GM19455 (cell line): ENCODE data around the gene ACBD6.

Experiments used
- ATAC-seq: cut with Tn5 transposase; IDR thresholded peaks from one replicate; pipeline ENCODE4 v1.9.1; 2021; ENCODE audit not compliant: unreplicated experiment

ACBD6 gene

DNA sequence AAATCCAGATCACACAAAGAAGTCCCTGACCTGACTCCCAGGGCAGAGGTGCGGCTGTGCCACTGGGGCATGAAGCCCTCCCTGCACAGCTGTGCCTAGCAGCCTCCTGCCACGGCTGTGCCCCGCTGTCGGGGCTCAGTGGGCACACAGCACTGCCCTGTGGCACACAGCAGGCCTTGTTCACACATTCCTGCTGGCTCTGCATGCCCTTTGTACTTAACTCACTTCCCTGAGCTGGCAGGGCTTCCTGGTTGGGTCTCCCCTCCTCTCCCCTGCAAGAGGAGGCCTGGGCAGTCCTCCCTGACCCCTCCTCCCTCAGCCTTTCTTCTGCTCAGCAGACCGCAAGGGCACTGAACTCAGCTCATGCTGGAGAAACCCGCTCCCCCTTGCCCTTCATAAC is 257.5 kb downstream of the ACBD6 start:
- ATAC-seq, result no peak

DNA sequence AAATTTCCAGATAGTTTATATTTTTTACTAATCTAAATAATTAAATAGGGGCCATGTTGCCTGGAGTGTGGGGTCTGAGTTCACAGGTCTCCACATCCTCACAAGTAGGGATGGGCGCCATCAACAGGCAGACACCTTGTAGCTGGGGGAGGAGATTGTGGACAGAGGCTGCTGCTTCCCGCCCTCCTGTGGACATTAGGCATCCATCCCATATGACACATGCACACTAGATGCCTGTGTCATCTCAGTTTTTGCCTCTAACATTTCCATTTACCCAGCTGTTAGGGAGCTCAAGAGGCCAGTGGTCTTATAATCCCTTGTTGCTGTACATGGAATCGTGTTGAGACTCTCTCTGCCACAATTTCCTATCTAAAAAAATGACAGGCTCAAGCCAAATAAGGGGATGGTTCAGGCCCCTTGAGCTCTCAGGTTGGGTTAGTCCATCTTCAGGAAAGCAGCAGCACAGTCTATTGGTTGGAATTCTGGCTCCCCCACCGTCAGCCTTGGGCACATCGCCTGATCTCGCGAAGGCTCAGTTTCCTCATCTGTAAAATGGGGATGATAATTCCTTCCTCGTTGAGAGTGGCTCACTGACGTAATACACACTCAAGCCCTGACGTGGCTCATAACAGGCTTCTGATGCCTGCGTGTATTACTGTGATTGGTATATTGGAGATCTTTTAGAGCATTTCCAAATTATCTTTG is 258.7 kb downstream of the ACBD6 start:
- no peak for ATAC-seq

DNA sequence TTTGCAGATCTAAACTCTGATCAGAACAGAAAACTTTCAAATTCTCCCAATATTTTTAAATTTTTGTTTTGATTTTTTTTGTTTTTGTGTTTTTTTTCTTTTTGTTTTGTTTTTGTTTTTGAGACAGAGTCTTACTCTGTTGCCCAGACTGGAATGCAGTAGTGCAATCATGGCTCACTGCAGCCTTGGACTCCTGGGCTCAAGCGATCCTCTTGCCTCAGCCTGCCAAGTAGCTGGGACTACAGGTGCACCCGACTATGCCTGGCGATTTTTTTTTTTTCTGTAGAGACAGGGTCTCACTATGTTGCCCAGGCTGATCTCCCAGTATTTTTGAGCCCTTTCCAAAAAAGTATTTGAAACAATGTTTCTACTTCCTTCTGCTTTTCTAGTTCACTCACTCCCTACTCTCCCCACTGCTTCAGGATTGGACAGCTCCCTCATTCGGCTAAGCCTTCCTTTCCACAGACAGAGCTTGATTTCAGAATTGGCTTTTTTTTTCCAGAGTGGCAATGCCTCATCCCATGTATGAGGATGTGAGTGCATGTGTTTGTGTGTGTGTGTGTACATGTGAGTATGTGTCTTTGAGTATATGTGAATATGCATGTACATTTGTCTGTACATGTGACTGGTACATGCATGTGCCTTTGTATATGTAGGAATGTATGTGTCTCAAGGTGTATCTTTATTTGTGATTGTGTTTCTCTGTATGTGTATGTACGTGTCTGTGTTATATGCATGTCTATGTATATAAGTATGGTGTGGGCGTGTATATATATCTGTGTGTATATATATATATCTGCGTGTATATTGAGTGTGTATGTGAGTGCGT is 260.4 kb downstream of the ACBD6 start:
- no peak for ATAC-seq

DNA sequence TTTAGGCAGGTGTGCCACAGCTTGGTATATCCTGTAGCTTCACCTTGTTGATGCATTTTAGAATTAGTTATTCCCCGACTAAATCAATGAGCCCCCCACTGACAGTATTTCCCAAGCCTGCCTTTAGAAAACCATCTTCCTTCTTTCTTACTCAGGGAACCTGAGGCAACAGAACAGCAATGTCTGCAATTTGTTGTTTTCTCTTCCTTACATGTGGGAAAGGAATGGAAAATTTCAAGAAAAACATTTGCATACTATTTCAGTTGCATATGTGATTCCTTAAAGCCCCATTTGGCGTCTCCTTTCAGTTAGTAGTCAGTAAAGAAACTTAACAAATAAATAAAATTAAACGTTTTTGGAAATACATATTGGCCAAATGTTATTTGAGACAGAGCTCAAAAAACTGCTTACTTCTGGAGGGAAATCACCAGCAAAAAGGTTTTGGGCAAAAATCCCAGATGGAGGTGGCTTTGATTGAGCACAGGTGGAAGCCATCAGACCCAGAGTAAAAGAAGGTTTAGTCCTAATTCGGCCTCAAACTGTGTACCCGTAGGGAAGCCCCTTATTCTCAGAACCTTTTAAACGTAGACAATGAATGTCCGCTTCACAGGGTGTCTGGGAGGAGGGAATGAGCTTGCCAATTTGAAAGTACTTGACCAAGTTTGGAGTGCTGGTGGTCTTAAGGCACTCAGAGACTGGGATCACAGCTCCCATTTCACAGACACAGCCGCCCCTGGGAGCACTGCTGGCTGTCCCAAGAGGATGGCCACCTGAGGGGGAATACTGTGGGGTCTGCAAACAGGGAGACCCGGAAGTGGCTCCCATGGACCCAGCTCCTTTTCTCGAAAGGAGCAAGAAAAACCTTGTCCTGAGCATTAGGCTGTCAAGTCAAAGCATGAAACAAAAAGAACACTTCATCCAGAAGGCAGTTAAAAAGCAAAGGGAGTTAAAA is 263.0 kb downstream of the ACBD6 start:
- no peak for ATAC-seq

DNA sequence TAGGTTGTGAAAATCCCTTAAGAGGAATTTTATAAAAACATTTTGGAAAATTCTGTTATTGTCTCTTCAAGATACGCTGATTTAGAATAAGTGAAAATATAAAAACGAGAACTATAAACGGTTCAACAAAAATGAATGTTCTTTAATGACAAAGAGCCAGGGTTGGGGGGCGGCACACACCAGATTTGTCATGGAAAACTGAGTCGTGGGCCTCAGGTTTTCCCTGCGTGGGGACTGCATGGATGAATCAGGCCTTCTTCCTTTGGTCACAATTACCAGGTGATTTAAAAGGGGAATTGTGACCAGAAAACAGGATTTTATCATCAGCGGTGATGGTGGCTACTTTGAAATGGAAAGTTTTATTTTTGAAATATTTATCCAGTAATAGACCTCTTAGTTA is 263.7 kb downstream of the ACBD6 start:
- ATAC-seq, result no peak
